Choroid plexus epithelial cell (primary cell): Measurements from ENCODE around the gene PARVB.

Experiments used
- DNase-seq: peaks from one replicate; pipeline ENCODE4 v3.0.0-alpha.2; 2010; ENCODE audit warnings: low read depth
- H3K4me3 ChIP-seq: 2 replicates; pipeline ENCODE4 v1.5.1; 2011; ENCODE audit warnings: low read depth, mild to moderate bottlenecking, control low read depth, low read length, moderate library complexity
- CTCF ChIP-seq: conservative IDR thresholded peaks from 2 replicates; pipeline ENCODE4 v1.5.1; 2011; ENCODE audit warnings: low read depth, mild to moderate bottlenecking, control low read depth, inconsistent platforms, low read length, moderate library complexity

Gene PARVB

GRCh38 chr22:44091751-44092150, 67.6 kb downstream of the PARVB start:
- DNase-seq = no peak
- no peak overlapping the region for H3K4me3 ChIP-seq
- TF ChIP-seq CTCF = no peak

- no peak for TF ChIP-seq CTCF
- no peak for DNase-seq
- no peak overlapping the region for H3K4me3 ChIP-seq
Observed at GRCh38 chr22:44092636-44093220, 68.6 kb downstream of the PARVB start.

- DNase-seq = no peak
- no peak for TF ChIP-seq CTCF
- no peak overlapping the region for H3K4me3 ChIP-seq
Observed at GRCh38 chr22:44093791-44094190, 69.7 kb downstream of the PARVB start.

- no peak overlapping the region for H3K4me3 ChIP-seq
- no peak for TF ChIP-seq CTCF
- no peak for DNase-seq
Observed at GRCh38 chr22:44094751-44095302, 70.7 kb downstream of the PARVB start.

- DNase-seq = no peak
- TF ChIP-seq CTCF = no peak
- no peak overlapping the region for H3K4me3 ChIP-seq
Observed at GRCh38 chr22:44096736-44097135, 72.6 kb downstream of the PARVB start.

- no peak for TF ChIP-seq CTCF
- H3K4me3 ChIP-seq = no peak overlapping the region
- DNase-seq = no peak
Observed at GRCh38 chr22:44097263-44098020, 73.3 kb downstream of the PARVB start.
